ENCODE measurements around the gene SARS1. TPM values are rescaled to one million over a fixed set of nuclear protein-coding genes. Genes with fewer than 3 reads are reported as not detected.
"Not testable (repeated sequence)": the region's sequence is repeated elsewhere in the genome, so short reads cannot be mapped to it uniquely, and the experiment has no call there.

Gene SARS1
- total RNA-seq, 1 donor from 2014 or later, result 99.8 TPM

- no peak for DNase-seq
Measured at GRCh38 chr1:109214695-109215623, 1.2 kb downstream of the SARS1 start.

GRCh38 chr1:109216662-109217061, 2.9 kb downstream of the SARS1 start:
- intact Hi-C loops (cut with micrococcal nuclease), result no loop called here
- DNase-seq (no peak), ATAC-seq (no peak)

More at GRCh38 chr1:109214695-109215623, 1.2 kb downstream of the SARS1 start:
- intact Hi-C loops (cut with micrococcal nuclease), result no loop called here
- peak; percentile 55 for ATAC-seq

DNA sequence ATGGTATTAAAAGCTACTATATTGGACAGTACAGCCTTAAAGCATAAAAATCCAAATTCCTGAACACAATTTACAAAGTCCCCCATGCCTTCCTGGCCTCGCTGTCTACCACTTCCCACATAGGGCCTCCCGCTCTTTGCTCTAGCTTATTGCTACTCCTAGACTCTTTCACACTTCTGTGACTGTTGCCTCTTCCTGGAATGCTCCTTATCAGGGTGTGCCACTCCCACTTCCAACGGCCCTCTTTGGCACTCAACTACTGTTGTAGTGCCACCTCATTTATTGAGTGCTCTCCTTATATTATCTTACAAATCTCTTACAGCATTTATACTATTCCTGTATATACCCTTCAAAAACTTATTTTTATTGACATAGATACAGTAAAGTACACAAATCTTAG, 4.8 kb downstream of the SARS1 start:
- ATAC-seq, result no peak

GRCh38 chr1:109221201-109221600, 7.5 kb downstream of the SARS1 start:
- intact Hi-C loops (cut with micrococcal nuclease); ATAC-seq; DNase-seq: not testable (repeated sequence)

More for the DNA sequence above, 4.8 kb downstream of the SARS1 start:
- no peak for DNase-seq
- intact Hi-C loops (cut with micrococcal nuclease), result no loop called here

- ATAC-seq (no peak), DNase-seq (no peak)
- intact Hi-C loops (cut with micrococcal nuclease), result no loop called here
Measured at GRCh38 chr1:109225308-109225707, 11.6 kb downstream of the SARS1 start.

- intact Hi-C loops (cut with micrococcal nuclease), result no loop called here
- no peak for DNase-seq
Measured at GRCh38 chr1:109225711-109226445, 12.2 kb downstream of the SARS1 start.

DNA sequence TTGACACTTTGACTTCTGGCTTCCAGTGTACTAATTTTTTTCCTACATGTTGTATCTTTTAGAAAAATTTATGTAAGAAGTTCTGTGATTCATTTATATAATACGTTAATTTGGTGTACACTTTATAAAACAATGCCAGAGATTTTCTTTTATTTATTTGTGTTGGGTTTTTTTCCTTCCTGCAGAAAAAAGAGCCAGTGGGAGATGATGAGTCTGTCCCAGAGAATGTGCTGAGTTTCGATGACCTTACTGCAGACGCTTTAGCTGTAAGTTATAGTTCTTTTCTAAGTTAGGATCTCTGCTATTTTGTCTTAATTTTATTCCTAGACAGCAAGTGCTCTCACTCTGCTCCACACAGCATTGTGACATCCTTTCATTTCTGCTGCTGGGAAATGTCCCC, 14.4 kb downstream of the SARS1 start:
- intact Hi-C loops (cut with micrococcal nuclease), result no loop called here
- DNase-seq (no peak), ATAC-seq (no peak)

More at GRCh38 chr1:109225711-109226445, 12.2 kb downstream of the SARS1 start:
- ATAC-seq, result no peak

GRCh38 chr1:109229531-109230127, 15.9 kb downstream of the SARS1 start:
- ATAC-seq (no peak), DNase-seq (no peak)
- intact Hi-C loops (cut with micrococcal nuclease), result no loop called here

- ATAC-seq (no peak), DNase-seq (no peak)
- intact Hi-C loops (cut with micrococcal nuclease), result no loop called here
Measured at GRCh38 chr1:109231066-109231465, 17.3 kb downstream of the SARS1 start.

GRCh38 chr1:109235137-109235536, 21.4 kb downstream of the SARS1 start:
- ATAC-seq (no peak), DNase-seq (no peak)
- intact Hi-C loops (cut with micrococcal nuclease), result no loop called here

DNA sequence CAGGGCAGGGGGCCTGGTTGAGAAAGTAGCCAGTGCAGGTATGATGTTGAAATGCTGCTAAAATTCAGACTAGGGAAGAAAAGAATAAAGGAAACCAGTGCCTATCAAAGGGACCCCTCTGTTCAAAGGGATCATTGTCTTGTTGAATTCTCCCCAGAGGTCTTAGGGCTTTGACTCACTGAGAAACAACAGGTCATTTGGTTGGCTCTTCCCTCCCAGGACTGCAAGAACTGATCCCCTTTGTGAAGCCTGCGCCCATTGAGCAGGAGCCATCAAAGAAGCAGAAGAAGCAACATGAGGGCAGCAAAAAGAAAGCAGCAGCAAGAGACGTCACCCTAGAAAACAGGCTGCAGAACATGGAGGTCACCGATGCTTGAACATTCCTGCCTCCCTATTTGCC, 23.8 kb downstream of the SARS1 start:
- intact Hi-C loops (cut with micrococcal nuclease), result no loop called here
- ATAC-seq, result no peak
- no peak for DNase-seq

DNA sequence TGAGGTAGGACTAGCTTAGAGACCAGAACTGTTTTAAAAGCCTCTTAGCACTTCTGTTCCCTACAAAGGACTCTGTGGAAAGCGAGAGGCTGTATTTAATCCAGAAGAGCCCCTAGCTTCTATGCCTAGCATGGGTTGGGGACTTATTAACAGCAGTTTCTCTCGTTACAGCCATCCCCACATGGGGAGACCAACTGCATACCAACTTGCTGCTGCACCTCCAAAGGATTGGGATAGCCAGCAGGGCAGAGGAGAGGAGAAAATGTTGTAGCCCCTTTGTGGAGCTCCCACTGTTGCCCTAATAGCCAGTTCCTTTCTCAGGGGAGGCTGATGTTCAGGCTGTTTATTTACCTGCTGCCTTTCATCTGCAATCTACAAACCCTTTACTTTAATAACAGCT, 24.7 kb downstream of the SARS1 start:
- DNase-seq (no peak), ATAC-seq (no peak)
- intact Hi-C loops (cut with micrococcal nuclease), result no loop called here

- ATAC-seq, result no peak
- intact Hi-C loops (cut with micrococcal nuclease), result no loop called here
- DNase-seq, result no peak
Measured at GRCh38 chr1:109239047-109239408, 25.3 kb downstream of the SARS1 start.

DNA sequence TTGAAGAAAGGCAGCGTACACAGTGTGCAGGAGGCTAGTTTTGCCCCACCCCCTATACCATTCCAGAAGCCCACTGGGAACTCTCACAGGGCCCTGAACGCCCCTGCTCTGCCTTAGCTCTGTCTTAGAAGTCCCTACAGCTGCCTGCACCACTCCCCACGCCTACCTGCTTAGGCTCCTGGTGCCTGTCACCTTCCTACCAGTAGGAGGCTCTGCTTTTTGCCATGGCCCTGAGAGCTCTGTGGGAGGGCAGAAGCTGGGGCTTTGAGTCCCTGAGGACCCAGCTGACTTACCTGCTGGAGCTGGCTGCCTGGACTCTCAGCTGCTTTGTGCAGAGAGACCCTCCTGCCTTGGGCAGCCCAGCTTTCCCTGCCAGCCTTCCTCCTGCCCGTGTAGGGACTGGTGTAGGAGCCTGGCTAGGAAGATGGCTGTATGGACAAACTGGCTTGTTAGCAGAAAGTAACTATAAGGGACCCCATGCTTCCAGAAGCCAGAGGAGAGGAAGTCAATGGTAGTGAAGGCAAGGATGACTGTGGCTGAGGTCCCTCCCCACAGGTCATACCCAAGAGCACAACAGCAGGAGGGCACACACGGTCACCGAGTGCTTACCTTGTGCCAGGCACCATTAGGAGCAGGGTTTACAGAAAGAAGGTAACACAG, 25.8 kb downstream of the SARS1 start:
- ATAC-seq (peak; percentile 47), DNase-seq (no peak)
- intact Hi-C loops (cut with micrococcal nuclease), result no loop called here

DNA sequence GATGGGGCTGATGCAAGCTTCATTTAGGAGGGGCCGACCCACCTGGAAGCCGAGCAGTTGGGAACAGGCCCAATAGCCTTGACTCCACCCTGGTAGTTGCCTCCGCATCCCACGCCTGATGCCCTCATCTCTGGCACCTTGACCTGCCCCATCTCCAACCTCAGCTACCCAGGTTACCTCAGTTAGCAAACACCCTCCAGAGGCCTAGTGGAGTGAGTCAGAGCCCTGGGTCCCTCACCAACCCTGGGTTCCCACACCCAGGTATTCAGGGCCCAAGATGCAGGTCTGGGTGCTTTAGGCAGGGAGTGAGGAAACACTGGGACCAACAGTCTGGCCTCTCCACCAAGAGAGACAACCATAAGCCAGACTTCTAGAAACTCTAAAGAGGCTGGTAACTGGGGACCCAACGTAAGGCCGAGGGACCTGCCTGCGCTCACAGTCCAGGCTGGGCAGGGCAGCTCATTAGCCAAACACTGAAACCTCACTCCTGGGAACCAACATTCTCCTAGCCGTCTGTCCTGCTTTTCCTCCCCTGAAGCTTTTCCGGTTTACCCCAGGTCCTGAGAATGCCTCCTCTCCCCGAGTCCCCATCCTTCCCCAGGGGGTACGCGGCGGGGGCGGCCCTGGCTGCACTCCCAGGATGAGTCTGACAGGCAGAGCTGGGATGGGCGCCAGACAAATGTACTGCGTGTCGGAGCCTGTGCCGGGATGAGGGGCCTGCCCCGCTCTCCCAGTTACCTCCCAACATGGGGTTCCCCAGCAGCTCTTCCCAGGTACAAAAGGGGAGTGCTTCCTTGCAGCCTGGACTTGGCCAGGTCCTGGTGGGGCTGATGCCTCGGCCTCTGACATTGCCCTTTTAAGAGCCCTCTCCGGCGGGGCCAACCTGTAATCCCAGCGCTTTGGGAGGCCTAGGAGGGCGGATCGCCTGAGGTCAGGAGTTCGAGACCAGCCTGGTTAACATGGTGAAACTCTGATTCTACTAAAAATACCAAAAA, 26.7 kb downstream of the SARS1 start:
- intact Hi-C loops (cut with micrococcal nuclease), result no loop called here
- peak; percentile 85 for DNase-seq
- peak; percentile 65 for ATAC-seq

DNA sequence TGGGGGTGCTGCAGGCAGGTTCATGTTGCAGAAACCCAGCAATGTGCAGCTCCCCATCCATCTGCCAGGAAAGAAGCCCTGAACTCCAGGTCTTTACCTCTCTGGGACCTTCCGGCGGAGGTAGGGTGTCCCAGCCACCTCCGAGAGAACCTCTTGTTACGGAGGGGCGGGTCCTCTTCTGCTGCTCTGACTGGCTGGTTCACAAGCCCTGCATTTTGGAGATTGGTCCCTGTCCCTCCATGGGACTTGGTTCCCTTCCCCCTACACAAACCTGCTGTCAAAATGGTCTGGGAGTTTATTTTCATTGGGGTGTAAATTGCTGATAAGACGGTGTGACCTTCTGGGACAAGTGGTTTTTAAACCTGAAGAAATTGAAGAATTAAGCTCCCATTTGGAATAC, 27.6 kb downstream of the SARS1 start:
- ATAC-seq (peak; percentile 10), DNase-seq (no peak)
- intact Hi-C loops (cut with micrococcal nuclease), result no loop called here

- ATAC-seq, result no peak
- intact Hi-C loops (cut with micrococcal nuclease), result no loop called here
- DNase-seq, result no peak
Measured at GRCh38 chr1:109241841-109242345, 28.2 kb downstream of the SARS1 start.

DNA sequence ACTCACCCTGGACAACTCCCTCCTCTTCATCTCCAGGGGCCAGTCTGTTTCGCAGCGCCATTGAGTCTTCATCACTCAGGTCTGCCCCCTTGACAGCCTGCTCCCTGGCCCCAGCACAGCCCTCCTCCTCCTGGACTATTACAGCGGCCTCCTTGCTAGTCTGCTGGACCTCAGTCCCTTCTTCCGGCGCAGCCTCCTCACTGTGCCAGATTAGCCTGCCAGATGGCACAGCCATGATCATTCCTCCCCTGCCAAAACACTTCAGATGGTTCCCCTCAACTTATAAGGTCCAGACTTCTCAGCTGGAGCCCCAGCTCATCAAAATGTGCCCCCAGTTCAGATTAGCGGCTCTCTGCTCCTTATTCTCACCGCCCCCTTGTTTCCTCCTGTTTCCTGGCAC, 28.7 kb downstream of the SARS1 start:
- intact Hi-C loops (cut with micrococcal nuclease), result no loop called here
- DNase-seq, result peak; percentile 49

More for the DNA sequence above, 28.7 kb downstream of the SARS1 start:
- ATAC-seq, result peak; percentile 25
